ENCODE results near the gene BCOR. TPM values are rescaled to one million over a fixed set of nuclear protein-coding genes. Genes with fewer than 3 reads are reported as not detected.

The BCOR gene
- total and polyA plus RNA-seq, 2 of the 4 experiments (the other 2 are of a cell fraction), result 7.5 to 9.0 TPM

- Histone ChIP-seq H4K20me1 (ENCODE audit: insufficient read depth, low read length) (no peaks in the 10 kb centered on the region), H3K79me1 (ENCODE audit: low read depth in 1 of 2, low read length in 2 of 2) (no peaks in the 10 kb centered on the region; a peak in 1 of 4 replicates), H3K4ac (ENCODE audit: low read depth, low read length) (peak overlapping the region; percentile 63; the same call in 1 of the 2 replicates), H3K56ac (ENCODE audit: extremely low read depth, insufficient read depth, low read length) (no peak overlapping the region), H2AFZ (replicated peaks; ENCODE audit: low read length, poor library complexity) (peak overlapping the region; percentile 83), H3K4me2 (ENCODE audit: low read depth, low read length) (peak overlapping the region; percentile 85), H3K4me3 (ENCODE audit: insufficient read depth, low read depth, low read length) (peak overlapping the region; percentile 72), H3K36me3 (ENCODE audit: control insufficient read depth, insufficient read depth, low read length) (no peaks in the 10 kb centered on the region), H2BK20ac (ENCODE audit: low read depth, low read length) (peak overlapping the region; percentile 21; the same call in 1 of the 2 replicates), H2AK5ac (ENCODE audit: low read depth, low read length) (no peak overlapping the region), H3K27me3 (ENCODE audit: control insufficient read depth, insufficient read depth, low read length) (peaks cover 3% of the 10 kb centered on the region; the same call in 1 of the 2 replicates), H3K9me1 (ENCODE audit: insufficient read depth, low read length) (no peaks in the 10 kb centered on the region), H3K18ac (ENCODE audit: low read depth, low read length) (peak overlapping the region; percentile 33; the same call in 1 of the 2 replicates), H4K8ac (ENCODE audit: low read depth in 2 of 2, low read length in 2 of 2) (0 out of 4 replicates have a peak overlapping the region, but pooled peaks of 1 of the 2 experiments have one; percentile 47), H4K5ac (ENCODE audit: low read depth, low read length) (no peak overlapping the region), H3K9me3 (ENCODE audit: control insufficient read depth, insufficient read depth, low read length) (no peaks in the 10 kb centered on the region), H3K4me1 (ENCODE audit: control insufficient read depth, insufficient read depth, low read length) (peaks cover 10% of the 10 kb centered on the region), H2BK5ac (ENCODE audit: low read depth, low read length, poor library complexity, severe bottlenecking) (peak overlapping the region; percentile 75), H3K9ac (ENCODE audit: low read depth, low read length) (peak overlapping the region; percentile 50), H3K23ac (ENCODE audit: low read depth, low read length) (peak overlapping the region; percentile 52; the same call in 1 of the 2 replicates), H2BK15ac (ENCODE audit: low read depth, low read length) (no peak overlapping the region), H3K27ac (ENCODE audit: insufficient read depth, low read length) (peak overlapping the region; percentile 71), H2BK120ac (ENCODE audit: low read depth, low read length) (peak overlapping the region; percentile 68), H4K91ac (ENCODE audit: insufficient read depth, low read depth, low read length) (peak overlapping the region; percentile 21; the same call in 1 of the 2 replicates), H2AK9ac (replicated peaks; ENCODE audit: low read depth, low read length, poor library complexity) (peak overlapping the region; percentile 85), H3K14ac (replicated peaks; ENCODE audit: low read depth, low read length) (no peak overlapping the region)
- TF ChIP-seq, protein P1, sequence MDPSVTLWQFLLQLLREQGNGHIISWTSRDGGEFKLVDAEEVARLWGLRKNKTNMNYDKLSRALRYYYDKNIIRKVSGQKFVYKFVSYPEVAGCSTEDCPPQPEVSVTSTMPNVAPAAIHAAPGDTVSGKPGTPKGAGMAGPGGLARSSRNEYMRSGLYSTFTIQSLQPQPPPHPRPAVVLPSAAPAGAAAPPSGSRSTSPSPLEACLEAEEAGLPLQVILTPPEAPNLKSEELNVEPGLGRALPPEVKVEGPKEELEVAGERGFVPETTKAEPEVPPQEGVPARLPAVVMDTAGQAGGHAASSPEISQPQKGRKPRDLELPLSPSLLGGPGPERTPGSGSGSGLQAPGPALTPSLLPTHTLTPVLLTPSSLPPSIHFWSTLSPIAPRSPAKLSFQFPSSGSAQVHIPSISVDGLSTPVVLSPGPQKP (IDR thresholded peaks at IDR 0.05; ENCODE audit: borderline replicate concordance, low read depth, low read length), result no peak
- no peak for TF ChIP-seq USF2 (IDR thresholded peaks at IDR 0.05; ENCODE audit: low read depth, low read length)
- peak; percentile 58; the same call in 1 of the 2 replicates for TF ChIP-seq MAZ (IDR thresholded peaks at IDR 0.05; ENCODE audit: borderline replicate concordance, low read depth, low read length)
- no peak for TF ChIP-seq CHD1 (IDR thresholded peaks at IDR 0.05; ENCODE audit: low read depth, low read length)
- WGBS, 2 experiments (ENCODE audit: extremely low coverage in 2 of 2, insufficient read length in 1 of 2), result no CpG with 5 or more reads among the region's 48 CpGs
- in situ Hi-C loops (cut with MboI; ENCODE audit: low sequenced_read_pairs), result loop anchor here (5.0 kb wide), 1 partner anchor 63 kb away; no protein-coding TSS in a partner anchor
- ChIA-PET CTCF (no interaction called here), POLR2A (ENCODE audit: unreplicated experiment) (no interaction called here)
- dilution Hi-C loops (cut with HindIII; ENCODE audit: low sequenced_read_pairs, unreplicated experiment), result no loop called here
- ATAC-seq (ENCODE audit: low read depth) (peak; percentile 65), DNase-seq (peak; percentile 76)
- intact Hi-C loops (cut with micrococcal nuclease), result loop anchor here (5.0 kb wide), 2 partner anchors 33 to 138 kb away; no protein-coding TSS in a partner anchor
- no TSS peak for BruUV-seq (replicated peaks)
Measured at GRCh38 chrX:40108959-40109287, 11.2 kb upstream of the BCOR start.
